Hematopoietic multipotent progenitor cell treated with erythropoietin and hydrocortisone succinate and interleukin-3 and kit ligand, for 8 days (in vitro differentiated cells): ENCODE measurements around the gene IFT25.
A peak's percentile ranks its signal among the peaks of the same experiment; 100 is the strongest.
"Not testable (repeated sequence)": the region's sequence is repeated elsewhere in the genome, so short reads cannot be mapped to it uniquely, and the experiment has no call there.

ENCODE experiments used
- DNase-seq: peaks from one replicate; pipeline ENCODE4 v3.0.0-alpha.2; 2015

Gene IFT25

GRCh38 chr1:53945433-53946251 is at the start of gene IFT25:
Gene IFT25 (minus strand): TSS chr1:53945699. CDS start chr1:53940082, 5,617 bp downstream.
- peak; percentile 91 for DNase-seq

GRCh38 chr1:53994516-53994915 is 49.0 kb upstream of the IFT25 start:
- not testable (repeated sequence) for DNase-seq

- peak; percentile 41 for DNase-seq
Measured at GRCh38 chr1:53992085-53992874, 46.8 kb upstream of the IFT25 start.

- no peak for DNase-seq
Measured at GRCh38 chr1:53987880-53988279, 42.4 kb upstream of the IFT25 start.

GRCh38 chr1:53986458-53986857 is 41.0 kb upstream of the IFT25 start:
- DNase-seq = no peak

- no peak for DNase-seq
Measured at GRCh38 chr1:53984726-53985125, 39.2 kb upstream of the IFT25 start.

GRCh38 chr1:53982763-53983104 is 37.2 kb upstream of the IFT25 start:
- no peak for DNase-seq

GRCh38 chr1:53982034-53982762 is 36.7 kb upstream of the IFT25 start:
- DNase-seq = no peak

GRCh38 chr1:53981220-53981619 is 35.7 kb upstream of the IFT25 start:
- DNase-seq = no peak

- no peak for DNase-seq
Measured at GRCh38 chr1:53979712-53980450, 34.4 kb upstream of the IFT25 start.

- no peak for DNase-seq
Measured at GRCh38 chr1:53975861-53976260, 30.4 kb upstream of the IFT25 start.

- DNase-seq = no peak
Measured at GRCh38 chr1:53971718-53972117, 26.2 kb upstream of the IFT25 start.

GRCh38 chr1:53969323-53969722 is 23.8 kb upstream of the IFT25 start:
- not testable (repeated sequence) for DNase-seq

- no peak for DNase-seq
Measured at GRCh38 chr1:53968125-53968513, 22.6 kb upstream of the IFT25 start.

- no peak for DNase-seq
Measured at GRCh38 chr1:53967409-53968124, 22.1 kb upstream of the IFT25 start.

GRCh38 chr1:53966794-53967193 is 21.3 kb upstream of the IFT25 start:
- no peak for DNase-seq

- no peak for DNase-seq
Measured at GRCh38 chr1:53964109-53964508, 18.6 kb upstream of the IFT25 start.

- no peak for DNase-seq
Measured at GRCh38 chr1:53963460-53963859, 18.0 kb upstream of the IFT25 start.

GRCh38 chr1:53962395-53962794 is 16.9 kb upstream of the IFT25 start:
- DNase-seq = no peak

- peak; percentile 64 for DNase-seq
Measured at GRCh38 chr1:53959664-53960250, 14.3 kb upstream of the IFT25 start.

- peak; percentile 34 for DNase-seq
Measured at GRCh38 chr1:53957194-53957818, 11.8 kb upstream of the IFT25 start.
